Skeletal muscle tissue (tissue), 4 donors: ENCODE data around the gene CHST15. TPM values are rescaled to one million over a fixed set of nuclear protein-coding genes. Genes with fewer than 3 reads are reported as not detected.

Source experiments
- H3K27ac ChIP-seq: one replicate; pipeline ENCODE4 v1.7.0; 2013; ENCODE audit warnings: mild to moderate bottlenecking, low read depth, low read length, inconsistent platforms
- H3K27me3 ChIP-seq, 3 donors: one replicate each; pipeline ENCODE4 v1.7.0; 2013; ENCODE audit warnings: low read length in 3 of 3; ENCODE audit not compliant: control insufficient read depth in 3 of 3, insufficient read depth in 3 of 3
- H3K36me3 ChIP-seq, 3 donors: one replicate each; pipeline ENCODE4 v1.7.0; 2013; ENCODE audit warnings: low read length in 3 of 3; ENCODE audit not compliant: control insufficient read depth in 3 of 3, insufficient read depth in 3 of 3
- H3K4me1 ChIP-seq, 3 donors: one replicate each; pipeline ENCODE4 v1.7.0; 2013; ENCODE audit warnings: low read length in 3 of 3, mild to moderate bottlenecking in 3 of 3; ENCODE audit not compliant: control insufficient read depth in 3 of 3, insufficient read depth in 3 of 3
- H3K4me3 ChIP-seq, 3 donors: one replicate each; pipeline ENCODE4 v1.7.0; 2013; ENCODE audit warnings: low read length in 3 of 3
- H3K9ac ChIP-seq, 3 donors: one replicate each; pipeline ENCODE4 v1.7.0; 2013; ENCODE audit warnings: low read length in 3 of 3, mild to moderate bottlenecking in 3 of 3, moderate library complexity in 2 of 3, low read depth in 1 of 3
- H3K9me3 ChIP-seq, 3 donors: one replicate each; pipeline ENCODE4 v1.7.0; 2013; ENCODE audit warnings: low read length in 3 of 3; ENCODE audit not compliant: control insufficient read depth in 3 of 3
- total RNA-seq: library from RNA; depleted of rRNA; stranded (reverse); fragments of >200 nt; gene quantifications from one replicate; pipeline ENCODE4 v1.2.3, GENCODE V29; 2014
- donor health status: Osteomylitis.

The CHST15 gene
- total RNA-seq, 1 donor from 2014 or later: 19.3 TPM

- Histone ChIP-seq H3K36me3 (peaks cover 3 to 6% (median 3%) of the 10 kb centered on the region in 3 donors), H3K27me3 (no peaks in the 10 kb centered on the region), H3K9ac (no peak overlapping the region)
Measured at GRCh38 chr10:124025152-124025551, 68.2 kb downstream of the CHST15 start.

GRCh38 chr10:124022066-124022465, 71.3 kb downstream of the CHST15 start:
- Histone ChIP-seq H3K27me3 (no peaks in the 10 kb centered on the region), H3K9me3 (no peaks in the 10 kb centered on the region), H3K27ac (no peak overlapping the region), H3K36me3 (peaks cover 3 to 4% (median 3%) of the 10 kb centered on the region in 3 donors), H3K9ac (no peak overlapping the region), H3K4me1 (peaks cover 0 to 23% (median 0%) of the 10 kb centered on the region in 3 donors), H3K4me3 (no peak overlapping the region)

More at GRCh38 chr10:124025152-124025551, 68.2 kb downstream of the CHST15 start:
- H3K4me3 ChIP-seq: no peak overlapping the region
- no peaks in the 10 kb centered on the region for H3K9me3 ChIP-seq
- H3K4me1 ChIP-seq: peaks cover 0 to 21% (median 5%) of the 10 kb centered on the region in 3 donors
- no peak overlapping the region for H3K27ac ChIP-seq

DNA sequence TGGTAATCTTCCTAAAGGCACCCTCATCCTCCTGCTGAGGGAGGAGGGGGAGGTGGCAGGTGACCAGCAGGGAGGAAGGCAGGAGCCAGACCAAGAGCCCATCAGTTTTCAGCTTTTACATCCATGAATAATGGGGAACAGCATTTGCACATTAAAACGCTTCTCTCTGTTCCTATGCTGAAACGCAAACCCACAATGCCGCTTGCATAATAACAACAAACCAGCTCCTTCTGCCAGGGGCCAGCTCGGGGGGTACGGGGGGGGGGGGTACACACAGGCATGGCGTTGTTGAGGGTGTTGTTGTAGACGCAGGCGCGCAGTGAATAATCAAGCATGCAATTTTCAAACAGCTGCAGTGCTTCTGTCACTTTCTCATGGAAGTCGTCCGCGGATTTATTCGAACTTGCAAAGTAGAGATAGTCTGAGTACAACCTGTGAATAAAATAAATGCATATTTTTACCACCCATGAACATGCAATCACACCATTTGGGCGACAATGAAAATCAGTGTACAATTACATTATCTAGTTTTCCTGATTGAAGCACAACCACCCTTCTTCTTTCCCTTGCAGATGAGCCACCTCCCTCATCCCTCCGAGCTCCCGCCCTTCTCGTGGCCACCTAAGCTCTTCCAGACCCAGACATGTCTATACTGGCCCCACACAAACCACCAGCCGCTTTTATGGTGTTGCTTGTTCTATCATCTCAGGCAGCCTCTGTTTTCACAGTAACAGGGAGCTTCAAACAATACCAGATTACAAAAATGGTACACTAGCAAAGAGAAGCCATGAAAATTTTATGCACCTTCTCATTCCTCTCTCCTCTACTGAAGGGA, 72.2 kb downstream of the CHST15 start:
- Histone ChIP-seq H3K9ac (no peak overlapping the region), H3K27me3 (no peaks in the 10 kb centered on the region), H3K9me3 (no peaks in the 10 kb centered on the region), H3K4me3 (no peak overlapping the region), H3K4me1 (peaks cover 0 to 15% (median 0%) of the 10 kb centered on the region in 3 donors), H3K36me3 (peaks cover 3 to 4% (median 3%) of the 10 kb centered on the region in 3 donors), H3K27ac (no peak overlapping the region)

GRCh38 chr10:124019886-124020797, 73.3 kb downstream of the CHST15 start:
- Histone ChIP-seq H3K27ac (no peak overlapping the region), H3K4me1 (peaks cover 0 to 11% (median 0%) of the 10 kb centered on the region in 3 donors), H3K9ac (no peak overlapping the region), H3K4me3 (no peak overlapping the region), H3K9me3 (no peaks in the 10 kb centered on the region), H3K27me3 (no peaks in the 10 kb centered on the region), H3K36me3 (peaks cover 3 to 6% (median 3%) of the 10 kb centered on the region in 3 donors)

DNA sequence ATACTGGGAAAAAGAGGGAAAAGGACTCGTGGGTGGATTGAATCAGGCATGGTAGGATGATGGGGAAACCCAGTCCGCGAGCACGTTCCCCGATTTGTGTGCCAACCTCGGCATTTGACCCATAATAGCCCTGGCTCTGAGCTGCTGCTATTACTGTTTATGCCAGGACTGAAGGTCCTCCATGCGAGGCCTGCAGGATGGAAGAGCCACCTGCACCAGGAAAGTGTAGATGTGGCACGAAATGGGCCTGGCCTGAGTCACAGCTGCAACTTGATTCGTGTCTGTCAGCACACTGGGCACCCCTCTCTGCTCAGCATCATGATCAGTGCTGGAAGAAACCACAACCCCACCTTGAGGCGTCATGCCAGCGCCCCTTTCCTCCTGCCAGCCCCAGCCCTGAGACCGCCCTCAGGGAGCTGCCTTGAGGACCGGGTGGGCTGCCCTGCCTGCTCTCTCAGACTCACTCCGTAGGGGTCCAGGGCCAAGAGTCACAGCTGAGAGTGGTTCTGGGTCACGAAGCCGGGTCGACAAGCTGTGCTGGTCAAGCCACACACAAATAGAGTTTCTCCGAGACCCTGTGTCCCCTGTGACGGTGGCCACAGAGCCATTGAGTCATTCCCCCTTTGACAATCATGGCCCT, 74.4 kb downstream of the CHST15 start:
- no peak overlapping the region for H3K9ac ChIP-seq
- no peaks in the 10 kb centered on the region for H3K27me3 ChIP-seq
- peaks cover 3 to 6% (median 3%) of the 10 kb centered on the region in 3 donors for H3K36me3 ChIP-seq
- H3K27ac ChIP-seq: no peak overlapping the region
- no peaks in the 10 kb centered on the region for H3K9me3 ChIP-seq
- H3K4me3 ChIP-seq: no peak overlapping the region
- H3K4me1 ChIP-seq: peaks cover 0 to 11% (median 0%) of the 10 kb centered on the region in 3 donors

DNA sequence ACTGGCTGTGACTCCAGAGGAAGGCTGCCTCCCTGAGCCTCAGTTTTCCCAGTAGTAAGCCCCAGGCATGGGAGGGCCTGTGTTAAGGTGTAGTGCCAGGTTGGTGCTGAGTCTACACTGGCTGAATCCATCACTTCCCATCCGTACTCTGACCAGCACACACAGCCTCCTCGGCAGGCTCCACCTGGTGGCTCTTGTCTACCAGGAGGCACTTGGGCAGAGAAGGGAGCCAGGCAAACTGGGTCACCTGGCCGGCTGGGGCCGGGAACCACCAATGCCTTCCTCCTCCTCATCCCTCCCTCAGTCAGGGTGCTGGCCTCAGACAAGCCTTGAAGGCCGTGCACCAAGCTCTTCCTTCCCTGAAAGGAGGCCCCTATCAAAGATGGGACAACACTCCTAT, 75.7 kb downstream of the CHST15 start:
- peaks cover 0 to 3% (median 2%) of the 10 kb centered on the region in 3 donors for H3K9me3 ChIP-seq
- H3K4me3 ChIP-seq: no peak overlapping the region
- H3K36me3 ChIP-seq: peaks cover under 1 to 6% (median 6%) of the 10 kb centered on the region in 3 donors
- peaks cover 0 to 11% (median 0%) of the 10 kb centered on the region in 3 donors for H3K4me1 ChIP-seq
- no peak overlapping the region for H3K27ac ChIP-seq
- H3K9ac ChIP-seq: no peak overlapping the region
- no peaks in the 10 kb centered on the region for H3K27me3 ChIP-seq

GRCh38 chr10:124016804-124017375, 76.5 kb downstream of the CHST15 start:
- Histone ChIP-seq H3K9me3 (peaks cover 0 to 3% (median 2%) of the 10 kb centered on the region in 3 donors), H3K27ac (no peak overlapping the region), H3K4me1 (peaks cover 0 to 11% (median 0%) of the 10 kb centered on the region in 3 donors), H3K9ac (no peak overlapping the region), H3K4me3 (no peak overlapping the region), H3K27me3 (no peaks in the 10 kb centered on the region), H3K36me3 (peaks cover 7 to 9% (median 8%) of the 10 kb centered on the region in 3 donors)

DNA sequence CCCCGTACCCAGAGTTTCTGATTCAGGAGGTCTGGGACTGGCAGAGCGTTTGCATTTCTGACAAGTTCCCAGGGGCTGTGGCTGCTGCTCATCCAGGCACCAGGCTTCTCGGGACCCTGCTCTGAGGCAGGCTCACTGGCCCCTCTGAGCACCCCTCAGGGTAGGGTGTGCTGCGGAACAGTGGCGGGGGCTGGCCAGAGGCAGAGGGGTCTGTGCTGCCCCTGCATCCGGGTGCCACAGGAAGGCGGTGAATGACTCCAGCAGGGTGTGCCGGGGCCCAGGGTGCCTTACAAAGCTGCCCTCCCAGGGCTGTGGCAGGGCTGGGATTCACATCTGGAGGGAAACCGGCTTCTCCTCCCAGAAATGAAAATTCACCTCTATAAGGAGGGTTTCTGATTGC, 77.4 kb downstream of the CHST15 start:
- Histone ChIP-seq H3K27me3 (no peaks in the 10 kb centered on the region), H3K9me3 (peaks cover 0 to 3% (median 2%) of the 10 kb centered on the region in 3 donors), H3K4me3 (no peak overlapping the region), H3K36me3 (peaks cover 8 to 14% (median 12%) of the 10 kb centered on the region in 3 donors), H3K27ac (no peak overlapping the region), H3K4me1 (peaks cover 0 to 11% (median 0%) of the 10 kb centered on the region in 3 donors), H3K9ac (no peak overlapping the region)

DNA sequence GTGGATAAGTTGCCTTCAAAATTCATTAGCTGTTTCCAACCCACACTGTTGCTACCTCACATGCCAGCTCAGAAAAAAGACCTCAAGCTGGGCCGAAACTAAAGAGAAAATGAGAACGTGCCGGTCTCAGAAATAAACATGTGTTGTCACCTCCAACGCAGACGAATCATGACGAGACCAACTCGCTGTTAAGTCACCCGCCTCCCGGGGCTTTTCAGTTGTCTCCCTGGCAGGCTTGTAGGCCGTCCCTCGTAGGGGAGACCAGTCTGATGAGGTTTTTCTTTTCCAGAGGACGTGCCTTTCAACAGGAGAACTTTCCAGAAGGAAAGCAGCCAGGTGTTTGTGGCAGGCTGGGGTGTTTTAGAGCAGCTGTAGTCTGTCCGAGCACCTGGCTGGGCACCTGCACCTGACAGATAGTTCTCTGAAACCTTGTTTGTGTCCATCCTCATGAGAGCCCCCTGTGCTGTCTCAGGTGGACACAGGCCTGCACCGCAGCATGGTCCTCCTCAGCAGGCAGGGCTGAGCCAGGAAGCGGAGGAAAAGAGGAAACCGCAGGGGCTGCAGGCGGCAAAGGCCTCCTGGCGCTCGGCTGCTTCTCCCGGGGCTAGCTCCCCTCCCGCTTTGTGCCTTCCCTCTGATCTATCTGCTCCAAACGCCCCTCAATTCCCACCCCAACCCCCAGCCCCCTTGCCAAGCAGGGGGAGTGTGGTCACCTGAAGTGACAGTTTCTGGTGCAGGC, 78.8 kb downstream of the CHST15 start:
- no peaks in the 10 kb centered on the region for H3K27me3 ChIP-seq
- peaks cover 7 to 15% (median 8%) of the 10 kb centered on the region in 3 donors for H3K36me3 ChIP-seq
- peaks cover 0 to 6% (median 0%) of the 10 kb centered on the region in 3 donors for H3K4me1 ChIP-seq
- H3K9me3 ChIP-seq: peaks cover 0 to 3% (median 2%) of the 10 kb centered on the region in 3 donors
- H3K27ac ChIP-seq: no peak overlapping the region
- no peak overlapping the region for H3K9ac ChIP-seq
- no peak overlapping the region for H3K4me3 ChIP-seq
